Measurements from ENCODE around the gene ETS2. TPM values are rescaled to one million over a fixed set of nuclear protein-coding genes. Genes with fewer than 3 reads are reported as not detected.

The ETS2 gene
- polyA plus RNA-seq, 3 donors, result 12.0 to 78.3 (median 39.7) TPM

DNA sequence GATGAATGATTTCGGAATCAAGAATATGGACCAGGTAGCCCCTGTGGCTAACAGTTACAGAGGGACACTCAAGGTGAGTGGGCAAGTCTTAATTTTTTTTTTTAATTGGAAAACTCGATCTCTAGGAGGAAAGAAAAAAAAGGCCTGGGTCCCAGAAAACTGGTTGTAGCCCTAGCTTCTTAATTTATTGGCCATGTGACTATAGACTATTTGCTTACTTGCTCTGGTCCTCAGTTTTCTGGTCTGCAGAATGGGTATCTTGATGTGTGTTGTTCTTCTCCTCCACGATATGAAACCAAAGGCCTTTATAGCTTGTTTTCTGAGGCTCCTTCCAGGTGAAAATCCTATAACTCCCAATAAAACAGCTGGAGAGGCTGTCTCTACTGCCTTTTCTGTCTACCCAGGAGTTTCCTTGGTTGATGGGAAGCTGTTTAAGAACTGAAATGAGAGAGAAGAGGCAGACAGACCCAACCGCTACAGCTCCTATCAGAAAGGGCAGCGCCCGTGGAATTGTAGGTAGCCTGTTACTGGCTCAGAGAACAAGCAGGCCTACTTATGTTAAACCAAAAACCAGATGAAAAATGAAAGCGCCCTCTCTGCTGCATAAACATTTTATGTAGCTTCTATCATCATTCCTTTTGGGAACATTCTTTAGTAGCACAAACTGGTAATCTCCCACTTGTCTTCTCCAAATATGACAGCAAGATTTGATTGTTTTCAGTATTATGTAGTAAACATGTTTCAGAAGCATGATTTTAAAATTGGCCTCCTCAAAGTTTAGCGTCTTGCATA is 4.5 kb downstream of the ETS2 start:
- 83 to 89% (median 83%) methylated on average over 8 of the region's 8 CpGs for WGBS, 3 donors
- no peak overlapping the region for H3K27ac ChIP-seq (ENCODE audit: low read depth, low read length)

DNA sequence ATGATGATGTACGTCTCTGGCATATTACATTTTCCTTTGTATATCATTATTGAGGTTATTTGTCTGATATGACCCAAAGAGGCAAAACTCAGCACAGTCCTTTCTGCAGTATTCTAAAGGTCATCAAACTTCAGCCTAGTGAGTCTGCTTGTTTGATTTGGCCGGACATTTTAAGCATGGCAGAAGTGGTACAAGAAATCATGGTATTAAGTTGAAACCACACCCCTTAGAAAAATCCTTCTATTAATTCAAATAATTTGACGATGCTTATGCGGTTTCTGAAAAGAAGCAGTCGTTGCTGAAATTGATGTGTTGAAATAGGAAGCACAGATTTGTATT is 5.1 kb downstream of the ETS2 start:
- WGBS, 3 donors, result 45 to 78% (median 53%) methylated on average over 5 of the region's 5 CpGs
- no peak overlapping the region for H3K27ac ChIP-seq (ENCODE audit: low read depth, low read length)

DNA sequence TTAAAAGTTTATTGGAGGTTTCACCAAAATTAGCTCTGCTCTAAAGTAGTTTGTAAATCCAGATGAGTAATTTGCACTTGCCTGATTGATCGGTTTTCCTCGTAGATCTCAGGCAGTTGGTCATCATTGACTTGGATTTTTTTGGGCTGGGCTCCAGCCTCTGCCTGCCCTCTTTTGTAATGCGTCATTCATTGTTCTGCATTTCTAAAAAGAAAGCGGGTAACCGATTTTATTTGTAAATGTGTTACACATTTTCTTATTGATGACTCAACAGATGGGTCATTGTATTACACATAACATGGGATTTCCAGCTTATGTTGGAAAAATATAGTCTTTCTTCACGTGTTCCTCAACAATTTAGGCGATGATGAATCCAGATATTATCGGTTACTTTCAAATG is 5.5 kb downstream of the ETS2 start:
- H3K27ac ChIP-seq (ENCODE audit: low read depth, low read length), result no peak overlapping the region
- 54 to 81% (median 56%) methylated on average over 8 of the region's 8 CpGs for WGBS, 3 donors

DNA sequence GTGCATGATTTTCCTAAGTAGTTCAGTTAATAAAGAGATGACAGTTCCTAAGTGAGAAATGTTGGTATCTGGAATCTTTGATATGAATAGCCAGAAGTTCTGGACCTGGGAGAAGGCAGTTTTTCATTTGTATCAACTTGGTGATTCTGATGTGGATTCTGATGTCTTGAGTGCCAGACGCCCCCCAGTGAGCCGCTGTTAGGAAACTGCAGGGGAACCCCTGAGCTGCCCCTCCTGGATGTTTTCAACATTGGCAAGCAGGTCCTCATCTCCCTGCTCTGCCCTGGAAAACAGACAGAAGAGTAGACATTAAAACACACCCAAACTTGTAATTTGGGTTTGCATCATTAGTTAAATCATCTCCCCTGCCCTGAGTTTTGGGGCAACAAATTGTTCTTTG is 7.4 kb downstream of the ETS2 start:
- WGBS, 3 donors, result 79 to 89% (median 82%) methylated on average over 2 of the region's 2 CpGs

DNA sequence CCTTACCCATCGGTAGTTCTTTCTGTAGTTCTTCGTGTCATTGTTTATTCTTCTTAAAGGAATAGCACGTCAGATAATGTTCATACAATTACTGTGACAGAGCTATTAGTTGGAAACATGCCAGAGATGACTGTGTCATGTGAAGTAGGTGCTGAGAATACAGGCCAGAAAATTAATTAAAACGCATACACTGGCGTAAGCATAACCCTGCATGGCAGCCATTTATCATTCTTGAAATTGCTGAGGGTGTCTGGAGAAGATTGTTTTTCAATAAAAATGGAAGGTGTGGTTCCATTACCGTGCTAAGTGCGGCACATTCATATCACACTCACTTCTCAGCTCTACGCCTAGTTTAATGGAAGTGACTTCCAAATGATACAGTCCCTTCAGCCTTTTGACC is 7.8 kb downstream of the ETS2 start:
- H3K27ac ChIP-seq (ENCODE audit: low read depth, low read length), result no peak overlapping the region
- 82 to 87% (median 85%) methylated on average over 8 of the region's 8 CpGs for WGBS, 3 donors

More for the DNA sequence above, 7.4 kb downstream of the ETS2 start:
- no peak overlapping the region for H3K27ac ChIP-seq (ENCODE audit: low read depth, low read length)

DNA sequence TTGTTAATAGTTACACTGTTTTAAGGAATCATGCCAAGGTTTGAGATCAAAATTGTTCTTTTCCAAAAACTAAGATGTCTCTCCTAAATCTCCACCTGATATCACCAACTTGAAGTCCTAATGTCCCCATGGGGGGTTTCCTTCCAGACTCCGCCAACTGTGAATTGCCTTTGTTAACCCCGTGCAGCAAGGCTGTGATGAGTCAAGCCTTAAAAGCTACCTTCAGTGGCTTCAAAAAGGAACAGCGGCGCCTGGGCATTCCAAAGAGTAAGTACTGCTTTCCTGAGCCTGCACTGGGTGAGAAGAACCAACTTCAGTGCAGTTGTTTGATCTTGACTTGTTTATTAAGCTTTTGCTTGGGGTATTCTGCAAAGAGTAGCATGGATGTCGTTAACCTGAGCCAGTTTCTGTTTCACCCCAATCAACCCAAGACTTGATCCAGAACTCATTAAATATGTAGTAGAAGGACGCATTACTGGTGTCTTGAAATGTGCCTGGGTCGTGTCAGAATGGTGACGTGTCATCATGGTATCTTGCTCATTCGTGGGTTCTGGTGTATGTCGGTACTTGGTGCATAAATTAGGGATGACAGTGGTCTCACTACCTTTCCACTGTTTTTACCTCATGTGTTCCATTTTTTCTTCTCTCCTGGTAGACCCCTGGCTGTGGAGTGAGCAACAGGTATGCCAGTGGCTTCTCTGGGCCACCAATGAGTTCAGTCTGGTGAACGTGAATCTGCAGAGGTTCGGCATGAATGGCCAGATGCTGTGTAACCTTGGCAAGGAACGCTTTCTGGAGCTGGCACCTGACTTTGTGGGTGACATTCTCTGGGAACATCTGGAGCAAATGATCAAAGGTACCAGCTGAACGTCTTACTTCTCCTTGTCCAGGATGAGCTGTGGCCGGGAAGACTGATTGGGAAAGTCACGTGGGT is 8.7 kb downstream of the ETS2 start:
- 92 to 94% (median 93%) methylated on average over 16 of the region's 16 CpGs for whole genome bisulfite sequencing, 3 donors
- H3K27ac ChIP-seq (ENCODE audit: low read depth, low read length), result no peak overlapping the region

DNA sequence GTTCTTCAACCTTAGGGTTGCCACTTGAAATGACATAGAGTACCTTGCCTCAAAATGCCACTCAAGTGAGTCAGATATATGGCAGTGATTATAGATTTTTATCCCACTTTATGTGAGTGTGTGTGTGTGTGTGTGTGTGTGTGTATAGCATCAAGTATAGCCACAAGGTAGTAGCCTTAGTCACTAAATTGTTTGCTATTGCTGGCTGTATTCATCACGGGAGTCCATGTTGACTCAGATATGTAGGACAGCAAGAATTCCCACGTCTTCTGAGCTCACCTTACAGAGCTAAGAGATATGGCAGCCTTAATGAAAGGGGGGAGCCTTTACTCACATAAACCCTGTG is 9.3 kb downstream of the ETS2 start:
- H3K27ac ChIP-seq (ENCODE audit: low read depth, low read length), result no peak overlapping the region
- WGBS, 3 donors, result 59 to 95% (median 82%) methylated on average over 2 of the region's 2 CpGs

DNA sequence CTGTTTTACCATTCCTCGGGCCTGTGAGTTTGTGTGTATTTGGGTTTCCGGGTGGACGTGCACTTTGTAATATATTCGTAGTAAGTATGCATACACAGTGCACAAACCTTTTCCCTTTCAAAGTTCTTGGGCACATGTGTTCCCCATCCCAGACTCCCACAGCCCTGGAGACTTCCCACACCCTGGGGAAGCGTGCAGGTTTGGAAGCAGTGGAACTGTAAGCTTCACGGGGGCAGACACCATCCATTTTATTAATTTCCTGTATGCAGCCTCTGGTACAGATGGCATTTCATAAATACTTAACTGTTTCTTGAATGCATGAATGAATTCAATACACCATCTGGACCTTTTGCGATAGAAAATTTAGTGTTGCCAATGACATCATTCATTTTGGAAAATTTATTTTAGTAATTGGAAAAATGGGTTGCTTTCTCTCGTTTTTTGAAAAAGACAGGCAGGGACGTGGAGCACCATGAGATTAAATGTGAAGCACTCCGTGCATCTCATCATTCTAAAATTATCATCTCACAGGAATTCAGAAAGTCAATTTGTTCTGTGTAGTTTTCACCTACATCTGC is 10.8 kb downstream of the ETS2 start:
- 86 to 89% (median 88%) methylated on average over 10 of the region's 10 CpGs for WGBS, 3 donors
- H3K27ac ChIP-seq (ENCODE audit: low read depth, low read length), result no peak overlapping the region

DNA sequence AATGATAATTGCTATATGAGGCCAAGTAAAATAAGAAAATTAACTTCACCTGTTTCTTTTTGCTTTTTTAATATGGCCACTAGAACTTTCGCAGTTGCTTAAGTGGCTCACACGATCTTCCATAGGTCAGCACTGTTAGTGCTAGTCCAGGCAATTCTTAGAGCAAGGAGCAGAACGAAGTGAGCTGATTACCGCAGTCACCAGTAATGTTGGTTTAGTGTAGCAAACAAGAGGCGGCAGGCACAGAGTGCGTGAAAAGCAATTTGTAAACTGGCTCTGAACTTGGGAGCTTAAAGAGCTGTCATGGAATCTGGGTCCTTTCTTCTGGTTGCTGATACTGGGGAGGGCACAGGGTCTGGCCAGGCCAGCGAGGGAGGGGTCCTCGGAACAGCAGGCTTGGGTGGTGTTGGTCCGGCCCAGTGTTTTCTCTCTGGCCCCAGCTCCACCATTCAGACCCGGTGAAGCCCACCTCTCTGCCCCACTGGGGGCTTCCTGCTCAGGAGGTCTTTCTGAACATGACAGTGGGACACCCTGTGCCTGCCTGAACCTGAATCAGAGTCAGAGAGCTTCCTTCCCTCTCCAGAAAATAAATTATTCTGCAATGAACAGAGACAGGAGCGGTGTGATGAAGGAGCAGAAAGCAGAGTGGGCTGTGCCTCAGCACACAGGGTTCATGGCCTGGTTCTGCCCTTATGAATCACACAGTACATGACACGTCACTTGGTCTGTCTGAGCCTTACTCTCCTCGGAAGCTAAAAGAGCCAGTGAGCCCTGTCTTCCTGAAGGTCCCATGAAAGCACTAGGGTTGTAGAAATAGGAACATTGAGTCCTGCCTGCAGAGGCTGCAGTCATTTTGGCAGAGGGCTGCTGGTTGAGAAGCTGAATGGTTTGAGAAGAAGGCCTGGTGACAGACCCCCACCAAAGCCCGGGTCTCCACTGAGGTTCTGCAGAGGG is 11.9 kb downstream of the ETS2 start:
- WGBS, 3 donors, result 89 to 93% (median 91%) methylated on average over 14 of the region's 14 CpGs
- no peak overlapping the region for H3K27ac ChIP-seq (ENCODE audit: low read depth, low read length)

DNA sequence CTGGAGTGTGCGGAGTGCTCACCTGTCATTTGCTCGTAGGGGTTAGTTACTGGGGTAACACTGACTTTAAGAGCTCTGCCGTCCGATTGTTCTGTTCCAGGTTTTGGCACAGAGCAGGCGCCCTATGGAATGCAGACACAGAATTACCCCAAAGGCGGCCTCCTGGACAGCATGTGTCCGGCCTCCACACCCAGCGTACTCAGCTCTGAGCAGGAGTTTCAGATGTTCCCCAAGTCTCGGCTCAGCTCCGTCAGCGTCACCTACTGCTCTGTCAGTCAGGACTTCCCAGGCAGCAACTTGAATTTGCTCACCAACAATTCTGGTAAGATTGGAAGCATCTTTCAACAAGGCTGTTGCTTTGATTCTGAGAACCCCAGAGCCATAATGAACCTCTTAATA is 12.6 kb downstream of the ETS2 start:
- no peak overlapping the region for H3K27ac ChIP-seq (ENCODE audit: low read depth, low read length)

DNA sequence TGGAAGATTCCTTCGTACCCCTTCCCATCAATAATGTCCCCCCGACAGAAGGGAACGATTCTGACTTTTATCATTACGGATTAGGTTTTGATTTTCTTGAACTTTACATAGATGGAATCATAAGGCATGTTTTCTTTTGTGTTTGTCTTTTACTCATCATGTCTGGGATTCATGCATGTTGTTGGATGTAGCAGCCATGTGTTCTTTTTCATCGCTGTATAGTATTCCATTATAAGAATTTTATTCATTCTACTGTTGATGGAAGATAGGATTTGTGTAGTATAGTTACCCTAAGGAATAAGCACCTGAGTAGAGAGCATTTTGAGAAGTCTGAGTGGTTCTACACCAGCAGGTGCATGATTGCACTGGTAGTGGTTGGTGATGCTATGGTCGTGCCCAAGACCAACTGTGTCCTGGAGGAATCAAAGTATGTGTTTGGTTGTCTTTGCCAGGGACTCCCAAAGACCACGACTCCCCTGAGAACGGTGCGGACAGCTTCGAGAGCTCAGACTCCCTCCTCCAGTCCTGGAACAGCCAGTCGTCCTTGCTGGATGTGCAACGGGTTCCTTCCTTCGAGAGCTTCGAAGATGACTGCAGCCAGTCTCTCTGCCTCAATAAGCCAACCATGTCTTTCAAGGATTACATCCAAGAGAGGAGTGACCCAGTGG is 13.5 kb downstream of the ETS2 start:
- WGBS, 3 donors, result 95 to 97% (median 96%) methylated on average over 14 of the region's 14 CpGs
- no peak overlapping the region for H3K27ac ChIP-seq (ENCODE audit: low read depth, low read length)

More for the DNA sequence above, 12.6 kb downstream of the ETS2 start:
- WGBS, 3 donors, result 97% methylated on average over 11 of the region's 11 CpGs

DNA sequence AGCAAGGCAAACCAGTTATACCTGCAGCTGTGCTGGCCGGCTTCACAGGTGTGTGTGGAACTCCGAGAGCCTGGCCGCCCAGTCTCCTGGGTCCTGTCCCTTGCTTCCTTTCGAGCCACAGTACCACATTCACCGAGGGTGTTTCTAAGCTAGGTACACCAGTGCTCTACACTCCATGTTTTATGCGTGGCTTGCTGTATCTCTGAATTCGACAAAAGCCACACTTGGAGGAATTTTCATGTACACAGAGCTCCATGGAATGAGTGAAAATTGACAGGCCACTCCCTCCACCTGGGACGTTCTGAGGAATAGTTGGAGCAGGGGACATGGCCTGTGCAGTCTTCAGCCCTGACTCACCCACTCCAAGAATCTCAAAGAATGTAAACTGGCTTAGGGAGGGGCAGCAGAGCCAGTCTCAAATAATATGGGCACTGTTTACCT is 14.0 kb downstream of the ETS2 start:
- no peak overlapping the region for H3K27ac ChIP-seq (ENCODE audit: low read depth, low read length)
- WGBS, 3 donors, result 86 to 91% (median 90%) methylated on average over 8 of the region's 8 CpGs

DNA sequence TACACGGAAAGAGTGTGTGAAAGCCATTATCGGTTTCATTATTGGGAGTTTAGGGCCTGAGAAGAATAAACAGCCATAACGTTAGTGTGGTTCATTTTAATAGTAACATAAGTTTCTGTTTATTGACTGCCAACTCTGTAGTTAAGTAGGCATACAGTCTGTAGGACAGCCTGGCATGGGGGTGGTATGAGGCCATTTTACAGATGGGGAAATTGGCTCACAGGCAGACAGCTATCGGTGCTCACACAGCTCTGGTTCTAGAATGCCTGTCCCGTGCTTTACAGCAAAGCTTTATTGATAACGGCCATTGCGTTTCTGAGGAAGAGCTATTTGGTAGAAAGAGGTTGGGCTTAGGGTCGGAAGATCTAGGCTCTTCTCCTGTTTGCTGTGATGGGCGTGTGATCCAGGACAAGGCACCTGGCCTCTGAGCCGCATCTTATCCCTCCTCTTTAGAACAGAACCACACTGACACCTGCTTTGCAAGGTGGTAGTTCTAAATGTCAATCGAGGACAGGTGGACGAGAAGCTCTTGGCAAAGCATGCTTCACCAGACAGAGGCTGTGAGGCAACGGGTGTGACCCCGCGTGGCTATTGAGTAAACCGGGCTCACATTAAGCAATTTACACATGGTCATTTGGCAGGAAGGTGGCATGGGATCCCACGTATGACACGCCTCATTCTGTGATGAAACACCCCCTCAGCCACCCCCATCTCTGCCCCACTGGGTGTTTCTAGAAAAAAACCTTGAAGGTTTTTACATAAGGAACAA is 14.9 kb downstream of the ETS2 start:
- no peak overlapping the region for H3K27ac ChIP-seq (ENCODE audit: low read depth, low read length)
- 68 to 92% (median 68%) methylated on average over 18 of the region's 18 CpGs for WGBS, 3 donors

DNA sequence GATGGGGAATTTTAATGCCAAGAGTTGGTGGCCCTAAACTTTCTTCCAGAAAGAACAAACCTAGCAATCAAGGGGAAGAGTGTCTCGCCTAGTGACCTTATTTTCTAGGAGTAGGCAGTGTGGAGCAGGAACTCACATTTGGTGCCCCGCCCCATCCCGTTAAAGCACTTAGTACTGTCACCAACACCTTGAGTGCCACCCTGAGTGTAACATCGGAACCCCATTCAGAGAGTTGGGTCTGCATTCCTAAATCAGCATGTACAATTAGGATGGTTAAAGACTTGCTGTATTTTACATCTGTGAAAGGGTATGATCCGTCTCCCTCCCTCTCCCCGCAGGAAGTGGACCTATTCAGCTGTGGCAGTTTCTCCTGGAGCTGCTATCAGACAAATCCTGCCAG is 15.5 kb downstream of the ETS2 start:
- 75 to 91% (median 78%) methylated on average over 6 of the region's 6 CpGs for WGBS, 3 donors
- H3K27ac ChIP-seq (ENCODE audit: low read depth, low read length), result no peak overlapping the region

DNA sequence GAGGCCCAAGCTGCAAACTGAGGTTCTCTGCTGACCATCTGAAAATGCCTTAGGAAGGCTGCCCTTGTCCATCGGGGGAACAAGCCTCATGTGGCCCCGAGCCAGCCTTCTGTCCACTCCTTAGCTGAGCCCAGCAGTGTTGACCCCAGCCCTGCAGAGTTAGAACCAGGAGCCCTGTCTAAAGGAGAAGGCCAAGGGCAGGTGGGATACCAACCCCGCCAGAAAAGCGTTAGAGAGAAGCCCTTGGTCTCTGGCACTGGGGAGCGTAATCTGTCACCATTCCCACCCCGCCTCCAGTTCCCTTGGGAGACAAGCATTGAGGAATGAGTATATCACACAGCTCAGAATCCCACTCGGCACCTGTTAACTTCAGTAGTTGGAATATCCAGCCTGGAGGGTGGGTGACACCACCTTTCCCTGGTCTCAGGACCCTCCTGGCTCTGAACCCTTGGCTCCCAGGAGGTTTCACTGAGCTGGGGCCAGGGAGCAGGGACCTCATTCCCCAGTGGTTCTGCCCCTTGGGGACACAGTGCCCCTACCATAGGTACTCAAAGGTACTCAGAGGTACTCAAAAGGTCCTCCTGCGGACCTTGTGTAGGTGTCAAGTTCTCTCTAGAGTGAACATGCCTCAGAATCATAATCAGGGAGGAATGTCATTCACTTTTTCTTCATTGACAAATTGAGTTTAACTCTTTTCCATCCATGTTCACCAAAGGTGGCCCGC is 16.4 kb downstream of the ETS2 start:
- WGBS, 3 donors, result 92 to 93% (median 93%) methylated on average over 9 of the region's 9 CpGs

DNA sequence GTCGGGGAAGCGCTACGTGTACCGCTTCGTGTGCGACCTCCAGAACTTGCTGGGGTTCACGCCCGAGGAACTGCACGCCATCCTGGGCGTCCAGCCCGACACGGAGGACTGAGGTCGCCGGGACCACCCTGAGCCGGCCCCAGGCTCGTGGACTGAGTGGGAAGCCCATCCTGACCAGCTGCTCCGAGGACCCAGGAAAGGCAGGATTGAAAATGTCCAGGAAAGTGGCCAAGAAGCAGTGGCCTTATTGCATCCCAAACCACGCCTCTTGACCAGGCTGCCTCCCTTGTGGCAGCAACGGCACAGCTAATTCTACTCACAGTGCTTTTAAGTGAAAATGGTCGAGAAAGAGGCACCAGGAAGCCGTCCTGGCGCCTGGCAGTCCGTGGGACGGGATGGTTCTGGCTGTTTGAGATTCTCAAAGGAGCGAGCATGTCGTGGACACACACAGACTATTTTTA is 17.1 kb downstream of the ETS2 start:
- 70 to 81% (median 81%) methylated on average over 26 of the region's 26 CpGs for WGBS, 3 donors
- no peak overlapping the region for H3K27ac ChIP-seq (ENCODE audit: low read depth, low read length)

More for the DNA sequence above, 16.4 kb downstream of the ETS2 start:
- H3K27ac ChIP-seq (ENCODE audit: low read depth, low read length), result no peak overlapping the region
